Nucleus accumbens (tissue), 56 donors: ENCODE measurements around the gene TNFRSF8.

Experiments
- DNase-seq, 56 donors: peaks; one replicate each; lab custom pipeline; 2025; lab: John Stamatoyannopoulos, UW

TNFRSF8 gene

DNA sequence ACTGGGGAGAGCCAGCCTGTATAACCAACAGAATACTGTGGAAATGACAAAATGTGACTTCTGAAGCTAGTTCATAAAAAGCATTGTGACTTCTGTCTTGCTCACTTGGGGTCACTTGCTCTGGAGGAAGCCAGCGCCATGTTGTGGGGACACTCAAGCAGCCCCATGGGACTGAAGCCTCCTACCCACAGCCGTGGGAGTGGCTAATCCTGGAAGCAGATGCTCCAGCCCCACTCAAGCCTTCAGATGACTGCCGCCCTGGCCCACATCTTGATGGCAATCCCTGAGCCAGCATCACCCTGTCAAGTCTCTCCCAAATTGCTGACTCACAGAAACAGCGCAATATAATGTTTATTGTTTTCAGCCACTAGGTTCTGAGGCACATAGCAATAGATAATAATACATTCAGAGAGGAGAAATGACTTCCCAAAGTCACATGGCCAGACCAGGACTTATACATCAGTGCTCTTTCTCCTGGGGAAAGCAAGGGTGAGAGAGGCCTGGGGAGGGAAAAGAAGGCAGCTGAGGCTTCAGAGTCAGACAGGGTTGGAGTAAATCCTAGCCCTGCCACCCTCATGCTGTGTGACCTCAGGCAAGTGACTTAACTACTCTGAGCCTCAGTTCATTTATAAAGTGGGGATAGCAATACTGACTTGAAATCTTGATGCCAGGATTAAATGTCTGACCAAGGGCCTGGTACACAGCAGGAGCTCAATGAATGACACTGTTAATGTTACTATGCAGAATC, 5.0 kb upstream of the TNFRSF8 start:
- DNase-seq, result no peak

- DNase-seq, result no peak
These were observed 3.9 kb upstream of the TNFRSF8 start for GRCh38 chr1:12059226-12059625.

DNA sequence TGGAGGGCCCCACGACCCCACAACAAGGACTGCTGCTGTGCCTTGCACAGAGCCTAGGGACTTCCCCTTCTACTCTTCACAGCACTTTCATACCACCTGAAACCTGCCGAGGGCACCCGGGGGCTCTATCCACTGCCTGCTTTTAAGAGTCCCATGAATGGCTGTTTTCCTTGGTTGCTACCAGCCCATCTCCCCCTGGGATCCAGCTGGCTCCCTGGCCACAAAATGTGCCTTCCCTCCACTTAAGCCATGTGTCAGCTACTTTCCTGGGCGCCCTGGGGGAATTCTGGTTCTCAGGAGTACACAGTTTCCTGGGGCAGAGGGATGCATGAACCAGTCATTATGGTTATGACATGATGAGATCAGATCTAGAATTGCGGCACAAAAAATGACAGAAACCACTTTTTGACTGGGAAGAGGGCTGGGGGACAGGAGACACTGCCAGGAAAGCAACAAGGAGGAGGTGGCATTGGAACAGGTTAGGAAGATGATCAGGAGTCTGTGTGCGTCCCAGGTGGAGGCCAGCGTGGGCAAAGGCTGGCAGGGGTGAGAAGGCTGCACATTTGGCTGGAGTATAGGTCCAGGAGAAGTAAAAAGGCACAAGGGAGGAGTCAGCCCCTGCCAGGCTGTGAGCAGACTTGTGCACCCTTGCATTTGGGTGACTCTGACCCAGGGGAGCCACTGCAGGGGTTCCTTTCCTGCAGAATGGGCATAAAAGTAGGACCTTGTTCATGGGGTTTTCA, 3.2 kb upstream of the TNFRSF8 start:
- no peak for DNase-seq

- DNase-seq, result no peak
These were observed 2.6 kb upstream of the TNFRSF8 start for GRCh38 chr1:12060500-12060899.

DNA sequence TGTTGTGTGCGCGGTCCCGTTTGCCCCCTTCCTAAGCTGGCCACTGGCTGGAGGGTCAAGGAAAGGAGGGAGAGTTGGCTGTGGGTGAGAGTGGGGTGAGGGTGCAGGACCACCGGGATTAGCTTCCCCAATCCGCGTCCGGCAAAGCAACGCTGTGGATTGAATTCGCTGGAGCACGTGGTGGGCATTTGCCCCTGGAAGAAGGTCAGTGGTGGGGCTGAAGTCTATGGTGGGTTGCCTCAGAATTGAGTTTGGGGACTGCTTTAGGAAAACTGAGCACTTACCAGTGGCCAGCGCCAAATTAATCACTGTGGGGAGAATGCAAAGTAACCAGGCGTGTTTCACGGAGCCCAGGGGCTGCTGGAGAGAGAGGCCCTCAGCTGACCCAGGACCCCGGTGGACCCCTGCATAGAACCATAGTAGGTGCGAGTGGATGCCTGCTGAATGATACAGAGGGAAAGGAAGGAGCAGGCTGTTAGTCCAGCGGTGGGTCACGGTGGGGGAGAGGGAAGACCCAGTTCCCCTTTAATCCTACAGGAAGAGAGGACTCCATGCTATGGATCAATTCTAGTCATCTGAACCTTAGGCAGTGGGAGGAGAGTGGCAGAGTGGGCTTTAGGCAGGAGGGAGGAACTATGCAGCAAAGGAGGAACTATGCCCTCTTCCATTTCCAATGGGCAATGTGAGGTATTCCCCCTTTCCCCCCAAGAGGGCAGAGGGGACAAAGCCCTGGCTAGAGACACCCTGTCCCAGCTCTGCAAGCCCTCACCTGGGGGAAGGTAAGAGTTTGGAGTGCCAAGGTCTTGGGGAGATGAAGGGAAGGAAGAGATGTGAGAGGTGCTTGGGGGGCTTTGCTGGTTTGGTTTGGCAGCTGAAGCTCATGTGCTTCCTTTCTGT, 1.2 kb downstream of the TNFRSF8 start:
- no peak for DNase-seq

GRCh38 chr1:12065872-12066271, 2.8 kb downstream of the TNFRSF8 start:
- DNase-seq, result no peak

- DNase-seq, result peak in 30 of 56 donors; percentile 7 to 66 (median 31)
These were observed 5.1 kb downstream of the TNFRSF8 start for GRCh38 chr1:12067900-12068821.

GRCh38 chr1:12069623-12070244, 6.6 kb downstream of the TNFRSF8 start:
- DNase-seq, result no peak

DNA sequence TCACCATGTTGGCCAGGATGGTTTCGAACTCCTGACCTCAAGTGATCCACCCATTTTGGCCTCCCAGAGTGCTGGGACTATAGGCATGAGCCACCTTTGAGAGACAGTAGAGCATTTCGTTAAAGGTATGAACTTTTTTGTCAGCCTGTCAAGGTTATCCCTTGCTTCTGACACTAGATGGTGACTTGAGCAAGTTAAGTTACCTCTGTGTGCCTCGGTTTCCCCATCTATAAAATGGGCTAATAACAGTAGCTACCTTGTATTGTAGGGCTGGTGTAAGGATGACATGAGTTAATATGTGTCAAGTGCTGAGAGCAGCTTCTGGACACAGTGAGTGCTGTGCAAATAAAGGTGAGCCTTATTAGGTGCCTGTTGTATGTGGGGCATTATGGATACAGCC, 8.8 kb downstream of the TNFRSF8 start:
- DNase-seq, result no peak

DNA sequence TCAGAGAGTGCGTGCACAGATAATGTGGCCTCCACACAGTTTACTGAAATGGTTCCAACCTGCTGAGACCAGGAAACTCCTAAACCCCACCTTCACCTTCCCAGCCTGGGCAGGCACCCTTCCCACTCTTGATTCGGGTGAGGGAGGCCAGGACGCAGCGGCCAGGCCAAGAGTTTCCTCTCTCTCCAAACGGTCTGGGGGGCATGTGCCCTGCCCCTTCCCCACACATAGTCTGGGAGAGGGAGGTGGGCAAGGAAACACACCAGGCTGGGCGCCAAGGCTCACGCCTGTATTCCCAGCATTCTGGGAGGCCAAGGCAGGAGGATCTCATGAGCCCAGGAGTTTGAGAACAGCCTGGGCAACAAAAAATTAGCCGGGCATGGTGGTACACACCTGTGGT, 9.6 kb downstream of the TNFRSF8 start:
- DNase-seq, result no peak

GRCh38 chr1:12073796-12074195, 10.7 kb downstream of the TNFRSF8 start:
- DNase-seq, result no peak

- DNase-seq, result no peak
These were observed 12.4 kb downstream of the TNFRSF8 start for GRCh38 chr1:12075195-12076114.

GRCh38 chr1:12076425-12077005, 13.4 kb downstream of the TNFRSF8 start:
- no peak for DNase-seq

GRCh38 chr1:12078575-12078937, 15.5 kb downstream of the TNFRSF8 start:
- DNase-seq, result no peak

- peak in 5 of 56 donors; percentile 2 to 19 (median 7) for DNase-seq
These were observed 16.1 kb downstream of the TNFRSF8 start for GRCh38 chr1:12078938-12079861.

DNA sequence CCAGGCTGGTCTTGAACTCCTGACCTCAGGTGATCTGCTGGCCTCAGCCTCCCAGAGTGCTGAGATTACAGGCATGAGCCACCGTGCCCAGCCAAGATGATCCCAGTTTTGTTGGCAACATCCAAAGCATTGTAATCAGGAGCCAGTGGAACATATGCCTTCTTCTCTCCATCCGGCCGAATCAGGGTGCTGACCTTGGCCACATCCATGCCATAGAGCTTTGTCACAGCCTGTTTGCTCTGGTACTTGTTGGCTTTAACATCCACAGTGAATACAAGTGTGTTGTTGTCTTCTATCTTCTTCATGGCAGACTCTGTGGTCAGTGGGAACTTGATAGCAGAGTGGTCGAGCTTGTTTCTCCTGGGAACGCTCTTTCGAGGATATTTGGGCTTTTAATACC, 17.1 kb downstream of the TNFRSF8 start:
- no peak for DNase-seq
